Skeletal muscle tissue (tissue), 4 donors: ENCODE results near the gene MARCHF6. TPM values are rescaled to one million over a fixed set of nuclear protein-coding genes. Genes with fewer than 3 reads are reported as not detected.

Experiments
- H3K27ac ChIP-seq: one replicate; pipeline ENCODE4 v1.7.0; 2013; ENCODE audit warnings: mild to moderate bottlenecking, low read depth, low read length, inconsistent platforms
- H3K27me3 ChIP-seq, 3 donors: one replicate each; pipeline ENCODE4 v1.7.0; 2013; ENCODE audit warnings: low read length in 3 of 3; ENCODE audit not compliant: control insufficient read depth in 3 of 3, insufficient read depth in 3 of 3
- H3K36me3 ChIP-seq, 3 donors: one replicate each; pipeline ENCODE4 v1.7.0; 2013; ENCODE audit warnings: low read length in 3 of 3; ENCODE audit not compliant: control insufficient read depth in 3 of 3, insufficient read depth in 3 of 3
- H3K4me1 ChIP-seq, 3 donors: one replicate each; pipeline ENCODE4 v1.7.0; 2013; ENCODE audit warnings: low read length in 3 of 3, mild to moderate bottlenecking in 3 of 3; ENCODE audit not compliant: control insufficient read depth in 3 of 3, insufficient read depth in 3 of 3
- H3K4me3 ChIP-seq, 3 donors: one replicate each; pipeline ENCODE4 v1.7.0; 2013; ENCODE audit warnings: low read length in 3 of 3
- H3K9ac ChIP-seq, 3 donors: one replicate each; pipeline ENCODE4 v1.7.0; 2013; ENCODE audit warnings: low read length in 3 of 3, mild to moderate bottlenecking in 3 of 3, moderate library complexity in 2 of 3, low read depth in 1 of 3
- H3K9me3 ChIP-seq, 3 donors: one replicate each; pipeline ENCODE4 v1.7.0; 2013; ENCODE audit warnings: low read length in 3 of 3; ENCODE audit not compliant: control insufficient read depth in 3 of 3
- total RNA-seq: library from RNA; depleted of rRNA; stranded (reverse); fragments of >200 nt; gene quantifications from one replicate; pipeline ENCODE4 v1.2.3, GENCODE V29; 2014
- donor health status: Osteomylitis.

Gene MARCHF6, protein sequence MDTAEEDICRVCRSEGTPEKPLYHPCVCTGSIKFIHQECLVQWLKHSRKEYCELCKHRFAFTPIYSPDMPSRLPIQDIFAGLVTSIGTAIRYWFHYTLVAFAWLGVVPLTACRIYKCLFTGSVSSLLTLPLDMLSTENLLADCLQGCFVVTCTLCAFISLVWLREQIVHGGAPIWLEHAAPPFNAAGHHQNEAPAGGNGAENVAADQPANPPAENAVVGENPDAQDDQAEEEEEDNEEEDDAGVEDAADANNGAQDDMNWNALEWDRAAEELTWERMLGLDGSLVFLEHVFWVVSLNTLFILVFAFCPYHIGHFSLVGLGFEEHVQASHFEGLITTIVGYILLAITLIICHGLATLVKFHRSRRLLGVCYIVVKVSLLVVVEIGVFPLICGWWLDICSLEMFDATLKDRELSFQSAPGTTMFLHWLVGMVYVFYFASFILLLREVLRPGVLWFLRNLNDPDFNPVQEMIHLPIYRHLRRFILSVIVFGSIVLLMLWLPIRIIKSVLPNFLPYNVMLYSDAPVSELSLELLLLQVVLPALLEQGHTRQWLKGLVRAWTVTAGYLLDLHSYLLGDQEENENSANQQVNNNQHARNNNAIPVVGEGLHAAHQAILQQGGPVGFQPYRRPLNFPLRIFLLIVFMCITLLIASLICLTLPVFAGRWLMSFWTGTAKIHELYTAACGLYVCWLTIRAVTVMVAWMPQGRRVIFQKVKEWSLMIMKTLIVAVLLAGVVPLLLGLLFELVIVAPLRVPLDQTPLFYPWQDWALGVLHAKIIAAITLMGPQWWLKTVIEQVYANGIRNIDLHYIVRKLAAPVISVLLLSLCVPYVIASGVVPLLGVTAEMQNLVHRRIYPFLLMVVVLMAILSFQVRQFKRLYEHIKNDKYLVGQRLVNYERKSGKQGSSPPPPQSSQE
- 110 TPM for total RNA-seq

DNA sequence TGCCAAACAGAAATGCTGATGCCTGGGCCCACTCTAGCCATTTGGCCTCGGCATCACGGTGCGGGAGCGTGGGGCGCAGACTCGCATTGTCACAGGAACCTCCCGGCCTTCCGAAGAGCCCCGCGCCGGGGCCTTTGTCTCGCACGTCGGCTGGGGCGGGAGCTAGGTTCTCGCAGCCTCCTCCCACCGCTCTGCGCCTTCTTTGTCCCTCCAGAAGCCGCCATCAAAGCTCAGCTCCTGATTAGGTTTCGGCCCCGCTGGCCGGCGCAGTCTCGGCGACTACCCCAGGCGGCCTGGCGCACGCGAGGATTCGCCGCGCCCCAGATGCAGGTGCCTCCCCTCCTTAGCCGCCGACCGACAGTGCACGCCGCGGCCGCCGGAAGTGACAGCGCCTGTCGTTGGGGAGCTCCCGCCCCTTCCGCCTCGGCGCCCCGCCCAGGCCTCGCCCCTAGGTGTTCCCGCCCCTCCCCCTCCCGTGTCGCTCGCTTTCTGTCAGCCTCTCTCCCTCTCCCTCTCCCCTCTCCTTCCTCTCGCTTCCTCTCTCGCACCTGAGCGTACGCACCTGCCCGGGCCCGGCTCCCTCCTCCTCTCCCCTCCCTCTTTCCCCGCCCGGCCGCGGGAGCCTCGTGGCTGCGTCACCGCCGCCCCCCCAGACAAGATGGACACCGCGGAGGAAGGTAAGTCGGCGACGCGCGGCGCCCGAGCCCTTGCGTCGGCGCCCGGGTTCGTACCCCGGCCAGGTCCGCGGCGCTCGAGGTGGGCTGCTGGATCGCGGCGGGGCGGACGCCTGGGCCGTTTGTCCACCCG, at the start of gene MARCHF6:
Gene MARCHF6 (plus strand): TSS at position 455 of the 807 bp plus-strand sequence. CDS start 204 bp downstream, at position 659.
- peak within 1 kb of the TSS; percentile 98 for H3K27ac ChIP-seq
- H3K4me3 ChIP-seq, result peak within 1 kb of the TSS; percentile 86 to 92 (median 90)
- peak within 1 kb of the TSS; percentile 90 to 96 (median 94) for H3K9ac ChIP-seq
- peaks cover 17 to 34% (median 26%) of the 10 kb centered on the region in 3 donors for H3K4me1 ChIP-seq
- H3K27me3 ChIP-seq, result no peaks in the 10 kb centered on the region
- H3K9me3 ChIP-seq, result no peaks in the 10 kb centered on the region
- H3K36me3 ChIP-seq, result no peaks in the 10 kb centered on the region

GRCh38 chr5:10303699-10304170, 49.8 kb upstream of the MARCHF6 start:
- Histone ChIP-seq H3K27me3 (no peaks in the 10 kb centered on the region), H3K36me3 (peaks cover 4 to 7% (median 7%) of the 10 kb centered on the region in 3 donors), H3K9me3 (peaks cover 0 to 2% (median 0%) of the 10 kb centered on the region in 3 donors), H3K4me1 (peaks cover 34 to 58% (median 46%) of the 10 kb centered on the region in 3 donors), H3K4me3 (no peak overlapping the region), H3K9ac (peak overlapping the region in 1 of 3 donors; percentile 16), H3K27ac (peak overlapping the region; percentile 80)

- peak overlapping the region in 2 of 3 donors; percentile 7 to 19 for H3K4me3 ChIP-seq
- no peaks in the 10 kb centered on the region for H3K27me3 ChIP-seq
- H3K4me1 ChIP-seq, result peaks cover 34 to 55% (median 46%) of the 10 kb centered on the region in 3 donors
- H3K27ac ChIP-seq, result peak overlapping the region; percentile 80
- no peak overlapping the region for H3K9ac ChIP-seq
- peaks cover 0 to under 1% (median 0%) of the 10 kb centered on the region in 3 donors for H3K9me3 ChIP-seq
- peaks cover under 1 to 3% (median 2%) of the 10 kb centered on the region in 3 donors for H3K36me3 ChIP-seq
Observed at GRCh38 chr5:10304932-10305331, 48.6 kb upstream of the MARCHF6 start.

DNA sequence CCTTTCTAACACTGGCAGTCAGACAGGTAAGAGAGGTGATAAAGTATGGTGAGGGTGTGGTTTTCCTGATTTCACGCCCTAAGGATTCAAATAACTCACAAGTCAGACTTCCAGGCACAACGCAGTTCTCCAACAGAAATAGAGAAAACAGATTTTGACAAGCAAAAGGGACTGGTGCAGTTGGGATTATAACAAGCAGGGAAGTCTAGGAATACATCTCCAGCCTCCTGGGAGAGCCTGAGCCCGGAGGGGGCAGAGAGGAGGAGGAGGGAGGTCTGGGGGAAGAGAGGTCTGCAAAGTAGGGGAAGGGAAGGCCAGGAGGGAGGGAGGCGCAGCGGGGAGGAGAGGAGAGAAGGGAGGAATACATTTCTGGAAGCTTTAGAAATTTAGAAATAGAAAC, 47.4 kb upstream of the MARCHF6 start:
- H3K9me3 ChIP-seq, result no peaks in the 10 kb centered on the region
- peak overlapping the region; percentile 52 to 92 (median 78) for H3K9ac ChIP-seq
- peaks cover 38 to 53% (median 53%) of the 10 kb centered on the region in 3 donors for H3K4me1 ChIP-seq
- H3K36me3 ChIP-seq, result no peaks in the 10 kb centered on the region
- H3K27ac ChIP-seq, result peak overlapping the region; percentile 80
- H3K27me3 ChIP-seq, result no peaks in the 10 kb centered on the region
- peak overlapping the region; percentile 80 to 91 (median 84) for H3K4me3 ChIP-seq

GRCh38 chr5:10306806-10307205, 46.7 kb upstream of the MARCHF6 start:
- peak overlapping the region; percentile 80 to 91 (median 84) for H3K4me3 ChIP-seq
- no peaks in the 10 kb centered on the region for H3K9me3 ChIP-seq
- no peaks in the 10 kb centered on the region for H3K36me3 ChIP-seq
- H3K9ac ChIP-seq, result peak overlapping the region; percentile 79 to 97 (median 92)
- H3K27ac ChIP-seq, result peak overlapping the region; percentile 80
- peaks cover 42 to 60% (median 56%) of the 10 kb centered on the region in 3 donors for H3K4me1 ChIP-seq
- H3K27me3 ChIP-seq, result no peaks in the 10 kb centered on the region

GRCh38 chr5:10307206-10308148, 46.0 kb upstream of the MARCHF6 start, which contains the start of gene CMBL:
TSS of gene CMBL (minus strand) at chr5:10307902. CDS start at chr5:10290762, 17,140 bp downstream.
- H3K9me3 ChIP-seq, result no peaks in the 10 kb centered on the region
- peak within 1 kb of the TSS; percentile 80 for H3K27ac ChIP-seq
- peak within 1 kb of the TSS; percentile 80 to 91 (median 84) for H3K4me3 ChIP-seq
- H3K4me1 ChIP-seq, result peaks cover 38 to 62% (median 54%) of the 10 kb centered on the region in 3 donors
- peak within 1 kb of the TSS; percentile 79 to 97 (median 92) for H3K9ac ChIP-seq
- no peaks in the 10 kb centered on the region for H3K36me3 ChIP-seq
- no peaks in the 10 kb centered on the region for H3K27me3 ChIP-seq

DNA sequence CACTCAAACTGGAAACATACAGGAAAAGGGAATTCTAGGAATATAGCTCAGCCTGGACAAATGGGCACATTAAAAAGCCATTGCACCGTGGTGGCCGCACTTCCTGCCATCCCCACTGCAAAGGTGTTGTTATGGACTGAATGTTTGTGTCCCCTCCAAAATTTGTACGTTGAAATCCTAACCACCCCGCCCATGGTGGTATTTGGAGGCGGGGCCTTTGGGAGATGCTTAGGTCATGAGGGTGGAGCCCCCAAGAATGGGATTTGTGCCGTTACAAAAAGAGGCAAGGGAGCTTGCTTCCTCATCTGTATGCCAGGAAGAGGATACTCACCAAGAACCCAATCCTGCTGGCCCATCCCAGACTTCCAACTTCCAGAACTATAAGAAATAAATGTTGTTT, 44.7 kb upstream of the MARCHF6 start:
- Histone ChIP-seq H3K27ac (peak overlapping the region; percentile 42), H3K4me3 (no peak overlapping the region), H3K4me1 (peaks cover 34 to 55% (median 43%) of the 10 kb centered on the region in 3 donors), H3K27me3 (no peaks in the 10 kb centered on the region), H3K36me3 (no peaks in the 10 kb centered on the region), H3K9ac (no peak overlapping the region), H3K9me3 (no peaks in the 10 kb centered on the region)

DNA sequence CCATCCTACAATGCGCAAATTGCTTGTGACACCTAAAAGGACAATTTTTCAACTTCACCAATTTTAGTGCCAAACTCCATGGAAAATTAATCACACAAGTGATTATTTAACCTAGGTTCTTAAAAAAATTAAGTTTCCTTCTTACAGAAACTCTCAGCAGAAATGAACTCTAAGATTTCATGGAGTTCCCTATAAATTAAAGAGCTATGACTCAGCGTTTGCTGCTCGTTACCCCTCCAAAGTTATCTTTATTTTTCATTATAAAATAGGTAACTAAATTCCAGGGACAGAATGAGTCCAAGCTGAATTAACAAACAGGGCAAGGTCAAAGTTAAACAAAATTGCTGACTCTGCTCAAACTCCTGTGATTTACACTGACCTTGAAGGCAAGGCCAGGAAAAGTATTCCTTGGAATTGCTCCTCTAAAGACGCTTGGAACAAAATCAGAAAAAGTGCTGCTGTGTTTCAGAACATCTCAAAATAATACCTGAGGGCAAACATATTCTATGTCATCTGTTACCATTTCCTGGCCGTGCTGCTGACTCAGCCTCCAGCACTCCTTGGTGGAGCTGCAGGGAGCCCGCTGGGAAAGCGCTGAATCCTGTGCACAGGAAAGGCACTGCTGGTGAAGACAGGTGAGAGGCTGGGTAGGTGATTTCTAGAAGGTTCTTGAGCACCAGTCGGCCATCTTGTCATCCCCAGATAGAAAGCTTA, 43.3 kb upstream of the MARCHF6 start:
- H3K9me3 ChIP-seq, result no peaks in the 10 kb centered on the region
- no peaks in the 10 kb centered on the region for H3K36me3 ChIP-seq
- no peaks in the 10 kb centered on the region for H3K27me3 ChIP-seq
- peaks cover 37 to 54% (median 38%) of the 10 kb centered on the region in 3 donors for H3K4me1 ChIP-seq
- no peak overlapping the region for H3K4me3 ChIP-seq
- peak overlapping the region; percentile 42 for H3K27ac ChIP-seq
- H3K9ac ChIP-seq, result peak overlapping the region in 1 of 3 donors; percentile 2
